Measurements from ENCODE around the gene PI4KA. TPM values are rescaled to one million over a fixed set of nuclear protein-coding genes. Genes with fewer than 3 reads are reported as not detected.
A peak's percentile ranks its signal among the peaks of the same experiment; 100 is the strongest.

The PI4KA gene
- total RNA-seq, 1 experiment from 2014 or later = 13.0 TPM

GRCh38 chr22:20816559-20816958 is 42.1 kb downstream of the PI4KA start:
- no peak for DNase-seq (ENCODE audit: low read depth)

- no peak for DNase-seq (ENCODE audit: low read depth)
Measured at GRCh38 chr22:20815477-20816050, 43.0 kb downstream of the PI4KA start.

GRCh38 chr22:20814221-20814808 is 44.3 kb downstream of the PI4KA start:
- no peak for DNase-seq (ENCODE audit: low read depth)

- no peak for DNase-seq (ENCODE audit: low read depth)
Measured at GRCh38 chr22:20813056-20813455, 45.6 kb downstream of the PI4KA start.

GRCh38 chr22:20811971-20812660 is 46.5 kb downstream of the PI4KA start:
- DNase-seq (ENCODE audit: low read depth) = no peak

GRCh38 chr22:20811171-20811570 is 47.4 kb downstream of the PI4KA start:
- DNase-seq (ENCODE audit: low read depth) = no peak

GRCh38 chr22:20810645-20811044 is 48.0 kb downstream of the PI4KA start:
- no peak for DNase-seq (ENCODE audit: low read depth)

GRCh38 chr22:20809538-20810185 is 48.9 kb downstream of the PI4KA start:
- DNase-seq (ENCODE audit: low read depth) = no peak

- no peak for DNase-seq (ENCODE audit: low read depth)
Measured at GRCh38 chr22:20808844-20809243, 49.8 kb downstream of the PI4KA start.

GRCh38 chr22:20807315-20807752 is 51.3 kb downstream of the PI4KA start:
- DNase-seq (ENCODE audit: low read depth) = peak; percentile 55

- peak; percentile 45 for DNase-seq (ENCODE audit: low read depth)
Measured at GRCh38 chr22:20805972-20806471, 52.6 kb downstream of the PI4KA start.

- no peak for DNase-seq (ENCODE audit: low read depth)
Measured at GRCh38 chr22:20804650-20805049, 54.0 kb downstream of the PI4KA start.

- DNase-seq (ENCODE audit: low read depth) = peak; percentile 25
Measured at GRCh38 chr22:20803696-20804324, 54.8 kb downstream of the PI4KA start.

- no peak for DNase-seq (ENCODE audit: low read depth)
Measured at GRCh38 chr22:20802922-20803553, 55.6 kb downstream of the PI4KA start.

GRCh38 chr22:20802452-20802851 is 56.2 kb downstream of the PI4KA start:
- DNase-seq (ENCODE audit: low read depth) = no peak

- DNase-seq (ENCODE audit: low read depth) = no peak
Measured at GRCh38 chr22:20799449-20799848, 59.2 kb downstream of the PI4KA start.

GRCh38 chr22:20798974-20799373 is 59.6 kb downstream of the PI4KA start:
- DNase-seq (ENCODE audit: low read depth) = no peak

- DNase-seq (ENCODE audit: low read depth) = no peak
Measured at GRCh38 chr22:20798218-20798617, 60.4 kb downstream of the PI4KA start.

- no peak for DNase-seq (ENCODE audit: low read depth)
Measured at GRCh38 chr22:20796731-20797130, 61.9 kb downstream of the PI4KA start.

GRCh38 chr22:20794650-20795413 is 63.8 kb downstream of the PI4KA start:
- no peak for DNase-seq (ENCODE audit: low read depth)

Measured in Daoy (cell line).